GM21825 (cell line): ENCODE data around the gene APOL3.
"Not testable (repeated sequence)": the region's sequence is repeated elsewhere in the genome, so short reads cannot be mapped to it uniquely, and the experiment has no call there.

Experiments
- ATAC-seq: cut with Tn5 transposase; IDR thresholded peaks from one replicate; pipeline ENCODE4 v1.9.1; 2021; ENCODE audit warnings: mild to moderate bottlenecking, moderate library complexity; ENCODE audit not compliant: unreplicated experiment

Gene APOL3

DNA sequence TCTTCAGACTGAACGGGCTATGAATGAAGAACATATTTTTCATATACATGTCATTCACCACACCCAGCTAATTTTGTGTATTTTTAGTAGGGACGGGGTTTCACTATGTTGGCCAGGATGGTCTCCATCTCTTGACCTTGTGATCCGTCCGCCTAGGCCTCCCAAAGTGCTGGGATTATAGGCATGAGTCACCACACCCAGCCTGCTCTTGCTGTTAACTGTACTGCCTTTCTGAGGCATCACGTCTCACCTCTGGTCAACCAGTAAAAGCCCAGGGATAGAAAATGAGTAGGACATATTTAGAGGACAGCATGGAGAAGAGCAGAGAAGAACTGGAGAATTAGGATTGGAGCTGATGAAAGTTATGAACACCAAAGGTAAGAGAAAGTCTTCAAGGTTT is 55.6 kb downstream of the APOL3 start:
- ATAC-seq = no peak

DNA sequence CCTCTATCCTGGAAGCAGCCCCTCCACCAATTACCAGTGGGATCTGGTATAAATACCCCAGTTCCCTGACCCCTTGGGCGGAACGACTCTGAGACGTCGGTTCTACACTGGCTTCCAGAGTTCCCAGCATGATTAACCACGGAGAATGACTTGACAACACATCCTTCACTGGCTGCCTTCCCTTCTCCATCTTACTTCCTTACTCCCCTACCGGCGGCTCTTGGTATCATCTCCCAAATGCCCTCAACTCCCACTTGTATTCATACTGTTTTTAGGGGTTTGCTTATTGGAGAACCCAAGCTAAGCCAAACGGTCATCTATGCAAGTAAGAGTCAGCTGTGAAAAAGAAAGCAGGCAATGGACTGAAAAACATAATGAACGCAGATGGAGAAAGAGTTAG is 56.1 kb downstream of the APOL3 start:
- ATAC-seq = no peak

DNA sequence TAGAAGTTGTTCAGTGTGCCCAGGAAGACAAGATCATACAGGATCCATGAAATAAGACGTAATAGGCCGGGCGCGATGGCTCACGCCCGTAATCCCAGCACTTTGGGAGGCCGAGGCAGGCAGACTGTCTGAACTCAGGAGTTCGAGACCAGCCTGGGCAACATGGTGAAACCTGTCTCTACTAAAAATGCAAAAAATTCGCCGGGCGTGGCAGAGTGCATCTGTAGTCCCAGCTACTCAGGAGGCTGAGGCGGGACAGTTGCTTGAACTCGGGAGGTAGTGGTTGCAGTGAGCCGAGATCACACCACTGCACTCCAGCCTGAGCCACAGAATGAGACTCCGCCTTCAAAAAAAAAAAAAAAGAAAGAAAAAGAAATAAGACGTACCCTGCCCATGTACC is 56.7 kb downstream of the APOL3 start:
- no peak for ATAC-seq

- ATAC-seq = no peak
These were observed 57.6 kb downstream of the APOL3 start for GRCh38 chr22:36102995-36103394.

DNA sequence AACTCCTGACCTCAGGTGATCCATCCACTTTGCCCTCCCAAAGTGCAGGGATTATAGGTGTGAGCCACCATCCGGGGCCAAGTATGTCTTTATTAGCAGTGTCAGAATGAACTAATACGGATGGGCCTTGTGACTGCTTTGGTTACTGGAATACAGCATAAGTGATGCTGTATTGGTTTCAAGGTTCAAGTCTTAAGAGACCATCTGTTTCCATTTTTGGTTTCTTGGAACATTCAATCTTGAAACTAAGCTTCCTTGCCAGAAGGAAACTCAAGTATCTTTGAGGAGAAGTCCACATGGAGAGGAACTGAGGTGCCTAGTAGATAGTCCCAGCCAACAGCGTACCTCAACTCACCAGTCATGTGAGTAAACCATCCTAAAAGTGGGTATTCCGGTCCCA is 58.8 kb downstream of the APOL3 start:
- no peak for ATAC-seq

GRCh38 chr22:36100908-36101307 is 59.6 kb downstream of the APOL3 start:
- not testable (repeated sequence) for ATAC-seq

- no peak for ATAC-seq
These were observed 60.3 kb downstream of the APOL3 start for GRCh38 chr22:36100134-36100824.

- not testable (repeated sequence) for ATAC-seq
These were observed 61.0 kb downstream of the APOL3 start for GRCh38 chr22:36099561-36099960.

GRCh38 chr22:36097880-36098279 is 62.7 kb downstream of the APOL3 start:
- ATAC-seq = no peak

DNA sequence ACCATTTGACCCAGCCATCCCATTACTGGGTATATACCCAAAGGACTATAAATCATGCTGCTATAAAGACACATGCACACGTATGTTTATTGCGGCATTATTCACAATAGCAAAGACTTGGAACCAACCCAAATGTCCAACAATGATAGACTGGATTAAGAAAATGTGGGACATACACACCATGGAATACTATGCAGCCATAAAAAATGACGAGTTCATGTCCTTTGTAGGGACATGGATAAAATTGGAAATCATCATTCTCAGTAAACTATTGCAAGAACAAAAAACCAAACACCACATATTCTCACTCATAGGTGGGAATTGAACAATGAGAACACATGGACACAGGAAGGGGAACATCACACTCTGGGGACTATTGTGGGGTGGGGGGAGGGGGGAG is 69.8 kb downstream of the APOL3 start:
- not testable (repeated sequence) for ATAC-seq
